Loucy (cell line): Measurements from ENCODE around the gene KCNA3.

Experiments used
- EZH2phosphoT487 ChIP-seq: fragments of 200-600 bp; IDR thresholded peaks from 2 replicates; pipeline ENCODE4 v1.6.1; 2018; ENCODE audit warnings: antibody characterized with exemption, mild to moderate bottlenecking, moderate library complexity, borderline replicate concordance
- TF ChIP-seq, protein P1 (sequence below): fragments of 200-600 bp; sonication (generic); conservative IDR thresholded peaks from 2 replicates; pipeline ENCODE4 v1.5.1; 2014; ENCODE audit warnings: mild to moderate bottlenecking, antibody characterized with exemption, low read length

DNA sequence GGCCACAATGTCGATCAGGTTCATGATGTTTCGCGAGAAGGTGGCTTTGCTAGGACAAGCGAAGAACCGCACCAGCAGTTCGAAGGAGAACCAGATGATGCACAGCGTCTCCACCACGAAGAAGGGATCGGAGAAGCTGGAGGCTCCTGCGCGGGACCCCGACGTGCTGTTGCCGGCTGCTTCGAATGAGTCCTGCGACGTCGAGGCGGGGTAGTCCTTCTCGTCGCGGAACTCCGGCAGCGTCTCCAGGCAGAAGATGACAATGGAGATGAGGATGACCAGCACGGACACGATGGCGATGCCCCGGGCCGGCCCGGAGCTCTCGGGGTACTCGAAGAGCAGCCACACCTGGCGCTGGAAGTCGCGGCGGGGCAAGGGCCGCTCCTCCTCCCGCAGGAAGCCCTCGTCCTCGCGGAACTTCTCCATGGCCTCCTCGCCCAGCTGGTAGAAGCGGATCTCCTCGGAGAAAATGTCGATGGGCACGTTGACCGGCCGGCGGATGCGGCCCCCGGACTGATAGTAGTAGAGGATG lies 869 bp downstream of the KCNA3 start:
- no peak for TF ChIP-seq EZH2phosphoT487
- TF ChIP-seq, protein P1, sequence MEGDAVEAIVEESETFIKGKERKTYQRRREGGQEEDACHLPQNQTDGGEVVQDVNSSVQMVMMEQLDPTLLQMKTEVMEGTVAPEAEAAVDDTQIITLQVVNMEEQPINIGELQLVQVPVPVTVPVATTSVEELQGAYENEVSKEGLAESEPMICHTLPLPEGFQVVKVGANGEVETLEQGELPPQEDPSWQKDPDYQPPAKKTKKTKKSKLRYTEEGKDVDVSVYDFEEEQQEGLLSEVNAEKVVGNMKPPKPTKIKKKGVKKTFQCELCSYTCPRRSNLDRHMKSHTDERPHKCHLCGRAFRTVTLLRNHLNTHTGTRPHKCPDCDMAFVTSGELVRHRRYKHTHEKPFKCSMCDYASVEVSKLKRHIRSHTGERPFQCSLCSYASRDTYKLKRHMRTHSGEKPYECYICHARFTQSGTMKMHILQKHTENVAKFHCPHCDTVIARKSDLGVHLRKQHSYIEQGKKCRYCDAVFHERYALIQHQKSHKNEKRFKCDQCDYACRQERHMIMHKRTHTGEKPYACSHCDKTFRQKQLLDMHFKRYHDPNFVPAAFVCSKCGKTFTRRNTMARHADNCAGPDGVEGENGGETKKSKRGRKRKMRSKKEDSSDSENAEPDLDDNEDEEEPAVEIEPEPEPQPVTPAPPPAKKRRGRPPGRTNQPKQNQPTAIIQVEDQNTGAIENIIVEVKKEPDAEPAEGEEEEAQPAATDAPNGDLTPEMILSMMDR, result no peak
